ENCODE measurements around the gene LRRC1.
A peak's percentile ranks its signal among the peaks of the same experiment; 100 is the strongest.
"Not testable (repeated sequence)": the region's sequence is repeated elsewhere in the genome, so short reads cannot be mapped to it uniquely, and the experiment has no call there.

Gene LRRC1

GRCh38 chr6:53794720-53795339 lies at the start of gene LRRC1:
Gene LRRC1 (plus strand): TSS chr6:53795005. CDS start chr6:53795257, 252 bp downstream.
- peak; percentile 51 to 63 (median 60) for DNase-seq

- DNase-seq, result no peak
Measured at GRCh38 chr6:53746442-53747103, 48.2 kb upstream of the LRRC1 start.

DNA sequence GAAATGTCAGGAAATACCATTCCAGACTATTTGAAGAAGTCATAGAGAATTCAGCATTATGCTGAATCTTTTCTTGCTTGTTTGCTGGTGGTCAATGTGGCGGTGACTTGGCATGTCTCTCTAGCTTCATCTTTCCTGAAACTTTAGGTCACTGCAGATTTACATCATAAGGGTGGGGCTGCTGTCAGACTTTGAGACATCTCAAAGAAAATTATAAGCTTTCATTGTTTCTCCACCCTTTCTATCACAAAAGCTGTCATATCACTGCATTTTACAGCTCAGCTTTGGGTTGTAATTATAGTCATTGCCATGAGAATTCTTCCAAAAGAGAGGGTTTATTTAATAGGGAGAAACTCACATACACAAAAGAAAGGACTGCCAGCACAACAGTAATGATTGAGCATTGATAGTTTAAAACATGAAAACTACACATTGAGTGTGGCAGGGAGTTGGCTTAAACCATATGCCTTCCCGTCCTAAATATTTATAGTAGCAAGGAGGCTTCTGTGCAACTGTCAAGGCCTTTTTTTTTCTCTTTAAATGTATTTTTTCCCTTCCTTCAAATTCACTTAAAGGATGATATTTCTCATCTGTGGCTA lies 44.7 kb upstream of the LRRC1 start:
- no peak for DNase-seq

DNA sequence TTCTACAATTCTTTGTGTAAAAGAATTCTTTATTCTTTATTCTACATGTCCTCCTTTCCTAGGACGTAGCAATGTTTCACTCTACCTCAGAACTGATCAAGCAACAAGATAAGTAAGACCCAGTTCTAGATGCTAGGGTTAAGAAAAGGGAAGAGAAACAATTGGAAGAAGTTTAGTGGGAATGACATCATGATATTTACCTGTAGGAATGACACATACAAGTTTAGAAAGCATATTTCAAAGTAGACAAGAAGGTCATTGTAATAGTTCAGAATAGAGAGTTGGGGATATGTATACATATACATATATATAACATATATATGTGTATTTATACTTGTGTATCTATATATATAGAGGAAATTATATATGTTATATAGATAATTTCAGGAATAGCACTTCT lies 43.4 kb upstream of the LRRC1 start:
- DNase-seq, result no peak

GRCh38 chr6:53752440-53752839 lies 42.4 kb upstream of the LRRC1 start:
- DNase-seq, result no peak

DNA sequence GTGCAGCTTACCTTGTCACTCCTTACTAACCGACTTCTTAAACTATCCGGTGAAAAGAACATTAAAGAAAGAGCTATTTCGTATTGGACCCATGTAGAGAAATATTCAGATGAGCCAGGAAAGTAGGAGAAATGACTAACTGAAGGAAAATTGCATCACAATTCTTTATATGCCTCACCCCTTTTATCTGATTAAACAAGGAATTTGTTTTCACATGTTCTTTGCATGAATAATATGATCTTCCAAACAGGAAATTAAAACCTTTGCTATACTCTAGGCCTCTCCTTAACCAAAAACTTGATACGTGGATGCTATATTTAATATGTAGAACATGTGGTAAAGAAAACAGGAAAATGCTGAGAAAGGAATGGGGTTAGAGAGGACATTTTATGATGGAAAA lies 41.9 kb upstream of the LRRC1 start:
- no peak for DNase-seq

DNA sequence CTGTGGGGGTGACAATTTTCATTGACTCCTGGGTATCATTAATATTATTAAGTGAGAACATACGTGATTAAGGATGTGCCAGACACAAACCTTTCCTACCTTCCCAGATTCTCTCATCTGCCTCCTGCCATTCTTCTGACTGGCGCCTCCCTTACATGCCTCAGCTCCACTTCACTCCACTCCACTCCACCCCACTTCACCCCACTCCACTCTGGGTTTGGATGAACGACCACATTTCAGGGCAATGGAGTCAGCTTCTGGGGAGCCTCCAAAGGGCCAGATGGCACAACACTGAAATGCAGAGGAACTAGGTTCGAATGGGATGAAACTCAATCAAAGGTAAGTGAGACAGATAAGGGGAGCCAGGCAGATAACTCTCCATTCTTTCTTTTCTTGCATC lies 40.5 kb upstream of the LRRC1 start:
- no peak for DNase-seq

DNA sequence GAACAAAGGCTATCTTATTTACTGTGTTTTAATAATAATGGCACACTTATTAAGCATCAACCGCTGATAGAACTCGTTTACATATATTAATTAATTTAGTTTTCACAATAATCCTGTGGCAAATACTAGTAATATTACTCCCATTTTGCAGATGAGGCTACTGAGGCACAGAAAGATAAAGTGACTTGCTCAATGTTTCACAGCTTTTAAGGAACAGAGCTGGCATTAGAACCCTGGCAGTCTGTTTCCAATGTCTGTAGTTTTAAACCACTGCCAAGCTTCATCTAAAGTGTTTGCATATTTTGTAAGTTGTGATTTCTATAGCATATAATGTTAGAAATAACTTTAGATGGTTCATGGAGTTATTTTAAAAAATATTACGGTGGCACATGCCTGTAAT lies 38.4 kb upstream of the LRRC1 start:
- no peak for DNase-seq

GRCh38 chr6:53758496-53758895 lies 36.3 kb upstream of the LRRC1 start:
- no peak for DNase-seq

- DNase-seq, result no peak
Measured at GRCh38 chr6:53761036-53761435, 33.8 kb upstream of the LRRC1 start.

GRCh38 chr6:53765270-53765669 lies 29.5 kb upstream of the LRRC1 start:
- DNase-seq, result no peak

DNA sequence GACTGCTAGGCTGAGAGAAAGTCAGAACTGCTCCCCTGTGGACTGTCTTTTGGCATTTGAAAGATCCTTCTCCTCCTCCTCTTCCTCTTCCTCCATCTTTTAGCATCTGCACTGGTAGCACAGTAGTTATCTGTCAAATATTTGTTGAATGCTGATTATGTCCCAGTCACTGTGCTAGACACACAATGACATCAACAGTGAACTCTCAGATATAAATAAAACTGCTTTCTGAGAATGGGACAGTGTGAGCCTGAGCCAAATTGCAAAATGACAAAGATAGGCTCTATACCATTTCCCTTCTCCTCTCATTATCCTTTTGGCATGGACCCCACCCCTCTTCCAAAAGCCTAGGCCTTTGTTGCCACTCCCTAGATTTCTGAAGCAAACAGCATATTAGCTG lies 27.9 kb upstream of the LRRC1 start:
- DNase-seq, result no peak

DNA sequence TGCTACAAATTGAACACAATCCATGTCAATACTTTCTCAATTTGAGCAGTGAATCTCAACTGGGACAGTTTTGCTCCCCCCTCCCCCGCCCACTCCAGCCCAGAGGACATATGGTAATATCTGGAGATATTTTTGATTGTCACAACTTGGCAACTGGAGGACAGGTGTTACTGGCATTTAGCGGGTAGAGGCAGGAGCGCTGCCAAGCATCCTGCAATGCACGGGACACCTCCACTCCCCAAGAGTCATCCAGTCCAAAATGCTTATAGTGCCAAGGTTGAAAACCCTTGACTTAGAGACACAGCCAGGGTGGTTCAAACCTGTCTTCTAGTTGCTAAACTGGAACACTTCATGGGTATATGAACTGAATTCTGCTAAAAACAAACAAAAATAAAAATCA lies 26.9 kb upstream of the LRRC1 start:
- DNase-seq, result no peak

- DNase-seq, result no peak
Measured at GRCh38 chr6:53768636-53769035, 26.2 kb upstream of the LRRC1 start.

GRCh38 chr6:53770780-53771249 lies 24.0 kb upstream of the LRRC1 start:
- DNase-seq, result no peak

DNA sequence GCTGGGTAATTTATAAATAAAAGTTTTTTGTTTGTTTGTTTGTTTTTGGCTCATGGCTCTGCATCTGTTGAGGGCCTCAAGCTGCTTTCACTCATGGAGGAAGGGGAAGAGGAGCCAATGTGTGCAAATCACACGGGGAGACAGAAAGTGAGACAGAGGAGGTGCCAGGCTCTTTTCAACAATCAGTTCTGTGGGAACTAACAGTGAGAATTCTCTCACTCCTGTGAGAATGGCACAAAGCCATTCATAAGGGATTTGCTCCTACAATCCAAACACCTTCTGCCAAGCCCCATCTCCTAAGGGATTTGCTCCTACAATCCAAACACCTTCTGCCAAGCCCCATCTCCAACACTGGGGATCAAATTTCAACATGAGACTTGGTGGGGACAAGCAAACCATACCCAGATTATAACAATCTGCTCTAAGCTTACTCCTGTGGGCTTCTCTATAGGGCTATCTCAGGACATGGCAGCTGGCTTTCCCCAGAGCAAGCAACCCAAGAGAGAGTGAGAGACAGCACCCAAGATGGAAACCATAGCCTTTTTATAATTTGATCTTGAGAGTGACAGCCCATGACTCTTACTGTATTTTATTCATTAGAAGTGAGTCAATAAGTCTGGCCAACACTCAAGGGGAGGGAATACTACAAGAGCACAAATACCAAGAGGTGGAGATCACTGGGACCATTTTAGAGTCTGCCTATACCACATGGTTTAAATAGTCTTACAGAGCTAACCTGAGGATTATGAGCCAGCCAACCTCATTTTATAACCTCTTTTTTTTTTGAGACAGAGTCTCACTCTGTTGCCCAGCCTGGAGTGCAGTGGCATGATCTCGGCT lies 22.8 kb upstream of the LRRC1 start:
- no peak for DNase-seq

- no peak for DNase-seq
Measured at GRCh38 chr6:53773044-53773696, 21.6 kb upstream of the LRRC1 start.

DNA sequence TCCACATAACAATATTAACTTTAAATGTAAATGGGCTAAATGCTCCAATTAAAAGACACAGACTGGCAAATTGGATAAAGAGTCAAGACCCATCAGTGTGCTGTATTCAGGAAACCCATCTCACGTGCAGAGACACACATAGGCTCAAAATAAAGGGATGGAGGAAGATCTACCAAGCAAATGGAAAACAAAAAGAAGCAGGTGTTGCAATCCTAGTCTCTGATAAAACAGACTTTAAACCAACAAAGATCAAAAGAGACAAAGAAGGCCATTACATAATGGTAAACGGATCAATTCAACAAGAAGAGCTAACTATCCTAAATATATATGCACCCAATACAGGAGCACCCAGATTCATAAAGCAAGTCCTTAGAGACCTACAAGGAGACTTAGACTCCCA lies 18.7 kb upstream of the LRRC1 start:
- DNase-seq, result not testable (repeated sequence)

DNA sequence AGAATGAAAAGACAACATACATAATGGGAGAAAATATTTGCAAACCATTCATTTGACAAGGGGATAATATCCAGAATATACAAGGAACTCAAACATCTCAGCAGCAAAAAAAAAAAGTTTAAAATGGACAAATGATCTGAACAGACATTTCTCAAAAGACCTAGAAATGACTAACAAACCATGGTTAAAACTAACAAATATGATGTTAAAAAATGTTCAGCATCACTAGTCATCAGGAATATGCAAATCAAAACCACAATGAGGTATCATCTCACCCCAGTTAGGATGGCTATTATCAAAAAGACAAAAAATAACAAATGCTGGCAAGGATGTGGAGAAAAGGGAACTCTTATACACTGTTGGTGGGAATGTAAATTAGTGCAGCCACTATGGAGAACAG lies 9.8 kb upstream of the LRRC1 start:
- not testable (repeated sequence) for DNase-seq

GRCh38 chr6:53786832-53787231 lies 8.0 kb upstream of the LRRC1 start:
- no peak for DNase-seq

- DNase-seq, result no peak
Measured at GRCh38 chr6:53790886-53791285, 3.9 kb upstream of the LRRC1 start.

- DNase-seq, result no peak
Measured at GRCh38 chr6:53792016-53792415, 2.8 kb upstream of the LRRC1 start.

DNA sequence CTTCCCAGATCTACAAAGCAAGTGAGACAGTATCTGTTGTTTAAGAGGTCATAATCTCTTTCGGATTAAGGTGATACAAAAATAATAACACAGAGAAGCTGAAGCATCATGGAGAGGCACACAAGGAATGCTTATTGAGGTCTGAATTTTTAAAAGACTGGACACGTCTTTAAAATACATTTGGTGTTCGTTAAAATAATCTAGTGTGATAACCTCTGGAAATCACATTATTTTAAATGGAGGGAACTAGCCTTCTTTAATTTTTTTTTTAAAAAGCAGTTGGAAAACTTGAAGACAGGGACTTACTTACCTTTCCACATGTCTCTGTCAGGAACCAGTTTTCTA lies 1.9 kb upstream of the LRRC1 start:
- DNase-seq, result no peak

Data from activated CD4-positive, CD25-positive, alpha-beta regulatory T cell (primary cell).